Activated naive CD4-positive, alpha-beta T cell treated with anti-CD3 and anti-CD28 coated beads, Interleukin-2, amount 50 U/mL, for 16 hours (primary cell): ENCODE measurements around the gene RET.
A peak's percentile ranks its signal among the peaks of the same experiment; 100 is the strongest.
"Not testable (repeated sequence)": the region's sequence is repeated elsewhere in the genome, so short reads cannot be mapped to it uniquely, and the experiment has no call there.

Source experiments
- DNase-seq: peaks from one replicate; pipeline ENCODE4 v3.0.0-alpha.2; 2020

RET gene

DNA sequence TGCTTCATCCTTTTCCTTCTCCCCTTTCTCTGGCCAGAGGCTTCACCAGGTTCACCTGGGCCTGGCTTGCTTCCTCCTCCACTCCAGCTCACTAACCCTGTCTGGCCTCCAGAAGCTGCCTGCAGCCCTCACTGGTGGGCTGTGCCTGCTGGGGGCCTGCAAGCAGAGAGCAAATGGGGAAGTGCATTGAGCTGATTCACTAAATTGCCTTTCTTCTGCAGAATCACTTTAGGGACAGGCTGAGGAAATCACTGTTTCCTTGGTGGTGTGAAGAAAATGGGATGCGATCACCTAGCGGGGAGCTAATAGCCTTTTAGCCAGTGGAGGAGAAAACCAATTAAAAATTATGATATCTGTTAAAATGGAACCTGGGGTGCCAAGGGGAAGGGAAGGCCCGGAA lies 3.0 kb downstream of the RET start:
- DNase-seq: no peak

DNA sequence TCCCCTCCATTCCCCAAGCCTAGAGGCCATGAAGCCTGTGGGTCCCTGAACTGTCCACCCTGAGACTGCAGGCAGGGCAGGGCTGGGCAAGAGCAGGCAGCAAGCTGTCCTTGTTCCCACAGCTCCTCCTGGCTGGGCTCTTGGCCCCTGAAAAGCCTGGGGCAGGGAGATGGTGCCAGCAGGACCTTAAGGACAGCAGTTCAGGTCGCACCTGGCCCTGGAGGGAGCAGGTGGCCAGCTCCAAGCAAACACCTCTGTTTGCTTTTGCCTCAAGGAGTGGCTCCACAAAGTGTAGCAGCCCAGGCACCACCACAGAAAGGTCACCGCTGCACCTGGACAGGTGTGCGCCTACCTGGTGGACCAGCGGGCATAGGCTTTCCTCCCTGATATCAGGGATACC lies 5.2 kb downstream of the RET start:
- DNase-seq: no peak

DNA sequence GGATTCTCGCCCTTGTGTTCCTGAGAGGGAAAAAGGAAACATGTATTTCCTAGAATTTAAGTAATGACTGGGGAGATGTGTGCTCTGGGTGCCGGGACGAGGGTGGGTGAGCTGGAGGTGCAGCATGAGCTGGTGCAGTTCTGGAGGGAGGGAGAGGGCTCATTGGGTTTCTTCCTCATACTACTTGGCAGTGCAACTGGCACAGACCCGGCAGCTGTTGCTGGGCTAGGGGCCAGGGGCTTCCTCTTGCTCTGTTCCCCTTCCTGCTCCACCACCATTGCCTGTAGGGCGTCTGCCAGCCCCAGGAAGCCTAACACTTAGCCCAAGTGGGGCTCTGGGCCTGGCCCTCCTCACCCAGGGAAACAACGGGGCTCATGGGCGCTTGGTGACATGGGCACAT lies 5.9 kb downstream of the RET start:
- DNase-seq: no peak

DNA sequence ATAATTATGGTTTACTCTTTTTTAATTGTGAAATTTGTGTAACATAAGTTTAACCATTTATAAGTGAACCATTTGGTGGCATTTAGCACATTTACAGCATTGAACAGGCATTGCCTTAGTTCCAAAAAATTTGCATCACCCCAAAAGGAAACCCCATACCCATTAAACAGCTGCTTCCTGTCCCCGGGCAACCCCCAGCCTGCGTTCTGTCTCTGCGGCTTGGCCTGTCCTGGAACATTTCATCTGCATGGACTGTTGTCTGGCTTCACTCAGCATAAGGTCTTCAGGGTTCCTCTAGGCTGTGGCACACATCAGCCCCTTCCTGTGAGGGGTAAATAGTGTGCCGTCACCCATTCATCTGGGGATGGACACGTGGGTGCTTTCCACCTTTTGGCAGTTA lies 6.9 kb downstream of the RET start:
- DNase-seq: no peak

DNA sequence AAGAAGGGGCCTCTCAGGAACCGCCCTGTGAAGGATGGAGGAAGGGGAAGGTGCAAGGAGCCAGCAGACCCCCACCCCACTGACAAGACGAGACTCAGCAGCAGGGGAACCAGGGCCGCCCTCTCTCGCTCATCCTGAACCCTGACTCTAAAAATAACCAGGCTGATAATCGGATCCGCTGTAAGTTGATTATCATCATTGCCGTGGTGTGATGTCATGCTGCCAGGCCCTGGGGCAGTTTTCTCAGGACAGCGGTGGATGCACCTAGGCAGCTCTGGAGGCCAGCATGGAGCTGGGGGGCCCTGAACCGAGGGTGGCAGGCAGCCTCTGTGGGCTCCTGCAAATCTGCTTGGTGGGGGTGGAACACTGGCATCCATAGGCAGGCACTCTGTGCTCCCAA lies 7.9 kb downstream of the RET start:
- DNase-seq: no peak

DNA sequence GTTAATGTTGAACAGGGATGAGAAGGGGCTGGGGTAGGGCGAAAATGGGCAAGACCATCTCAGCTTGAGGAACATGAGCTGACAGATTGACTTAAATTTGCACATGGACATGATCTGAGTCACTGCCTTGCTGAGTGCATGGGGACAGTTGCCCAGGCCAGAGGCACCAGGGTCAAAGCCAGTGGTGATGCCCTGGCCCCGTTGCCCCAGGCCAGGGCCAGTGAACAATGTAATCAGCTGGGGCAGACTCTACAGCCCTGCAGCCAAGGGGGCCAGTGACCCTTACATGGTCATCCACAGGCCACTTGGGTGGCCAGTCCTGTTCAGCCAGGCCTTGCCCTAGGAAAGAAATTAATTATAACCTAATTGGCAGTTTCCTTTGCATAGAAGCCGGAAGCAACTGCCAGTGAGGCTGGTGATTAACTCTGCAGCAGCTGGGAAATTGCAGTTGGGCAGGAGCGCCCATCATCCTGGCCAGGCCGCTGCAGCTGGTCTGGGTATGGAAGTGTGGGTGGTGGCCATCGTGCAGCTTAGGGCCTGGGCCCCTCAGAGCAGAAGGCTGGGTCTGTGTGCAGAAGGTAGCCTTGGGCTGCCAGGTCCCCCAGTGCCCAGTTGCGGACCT lies 9.6 kb downstream of the RET start:
- no peak for DNase-seq

DNA sequence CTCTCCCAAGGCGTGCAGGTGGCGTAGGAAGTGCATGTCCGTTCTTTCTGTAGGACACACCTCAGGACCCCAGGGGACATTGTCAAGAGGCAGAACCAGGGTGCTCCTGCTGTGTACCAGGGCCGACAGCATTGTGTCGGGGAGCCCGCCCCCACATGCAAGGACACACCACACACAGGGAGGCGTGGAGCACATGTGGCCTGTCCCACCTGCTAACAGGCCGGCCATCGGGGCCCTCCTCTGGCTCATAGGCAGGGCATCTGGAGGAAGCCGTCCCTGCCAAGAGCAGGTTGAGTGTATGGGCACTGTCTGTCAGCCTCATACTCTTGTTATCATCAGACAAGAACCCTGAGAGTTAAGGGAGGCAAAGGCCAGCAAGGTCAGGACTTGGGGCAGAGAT lies 12.7 kb downstream of the RET start:
- no peak for DNase-seq

DNA sequence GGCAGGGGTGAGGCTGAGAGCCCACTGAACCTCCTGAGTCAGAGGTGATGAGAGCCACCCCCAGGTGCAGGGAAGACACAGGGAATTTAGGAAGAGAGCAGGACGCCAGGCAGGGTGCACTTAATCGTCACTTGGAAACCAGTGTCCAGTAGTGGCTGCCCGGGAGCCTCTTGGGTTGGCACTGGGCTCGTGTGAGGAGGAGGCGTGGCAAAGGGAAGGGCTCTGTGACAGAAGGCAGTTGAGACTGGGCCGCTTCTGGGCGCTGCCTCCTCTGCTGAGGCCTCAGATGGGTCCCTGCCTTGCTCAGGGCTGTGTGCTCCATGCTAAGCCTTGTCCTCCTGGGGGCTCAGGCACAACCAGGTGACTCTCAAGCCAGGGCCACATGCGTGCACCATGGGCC lies 13.3 kb downstream of the RET start:
- no peak for DNase-seq

DNA sequence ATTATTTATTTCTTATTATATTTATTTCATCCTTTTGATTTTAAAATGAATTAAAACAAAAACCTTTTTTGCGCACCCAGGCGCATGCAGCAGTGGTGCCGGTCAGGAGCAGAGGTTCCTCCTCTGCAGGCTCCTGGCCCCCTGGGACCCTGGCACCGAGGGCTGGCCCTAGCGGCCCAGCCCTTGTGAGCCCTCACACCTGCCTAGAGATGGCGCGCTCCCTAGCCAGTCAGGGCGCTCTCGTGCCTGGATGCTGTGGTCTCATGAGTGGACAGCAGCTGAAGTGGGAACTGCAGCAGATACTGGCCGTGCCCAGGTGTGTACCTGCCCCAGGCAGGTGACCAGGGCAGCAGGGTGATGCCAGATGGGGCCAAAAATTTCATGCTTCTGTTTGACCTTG lies 13.8 kb downstream of the RET start:
- DNase-seq: no peak

DNA sequence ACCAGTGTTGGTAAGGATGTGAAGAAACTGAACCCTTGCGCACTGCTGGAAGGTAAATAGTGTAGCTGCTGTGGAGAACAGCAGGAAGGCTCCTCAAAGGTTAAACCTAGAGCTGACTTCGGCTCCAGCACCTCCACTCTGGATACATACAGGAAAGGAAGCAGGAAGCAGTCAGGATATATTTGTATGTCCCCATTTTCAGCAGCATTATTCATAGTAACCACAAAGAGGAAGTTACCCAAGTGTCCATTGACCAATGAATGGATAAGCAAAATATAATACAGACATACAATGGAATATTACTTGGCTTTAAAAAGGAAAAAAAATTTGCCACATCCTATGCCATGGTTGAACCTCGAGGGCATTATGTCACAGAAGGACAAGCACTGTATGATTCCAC lies 15.0 kb downstream of the RET start:
- no peak for DNase-seq

DNA sequence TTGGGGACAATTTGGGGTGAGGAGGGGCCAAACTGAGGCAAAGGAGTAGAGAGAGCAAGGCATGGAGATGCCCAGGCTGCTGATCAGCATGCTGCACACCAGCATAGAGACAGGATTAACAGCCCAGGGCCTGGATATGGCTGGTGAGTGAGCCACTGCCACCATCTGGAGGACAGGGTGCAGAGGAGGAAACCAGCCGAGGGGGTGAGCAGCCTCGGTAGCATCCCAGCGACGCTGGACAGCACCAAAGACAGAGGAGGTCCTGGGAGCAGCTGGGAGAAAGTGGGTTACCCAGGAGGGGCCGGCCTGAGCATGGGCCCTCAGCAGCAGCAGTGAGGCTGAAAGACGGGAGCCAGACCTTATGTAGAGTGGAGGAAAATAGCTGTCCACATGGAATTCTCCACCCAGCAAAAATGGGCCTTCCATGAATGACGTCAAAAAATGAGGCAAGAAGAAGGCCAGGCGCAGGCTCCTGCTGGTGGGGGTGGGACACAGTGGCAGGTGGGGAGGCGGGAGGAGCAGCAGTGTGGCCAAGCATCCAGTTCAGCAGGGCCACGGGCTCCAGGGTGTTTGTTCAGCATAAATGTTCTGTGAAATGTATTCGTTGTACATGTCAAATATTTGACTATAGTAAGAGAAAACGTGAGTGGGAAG lies 16.7 kb downstream of the RET start:
- no peak for DNase-seq

DNA sequence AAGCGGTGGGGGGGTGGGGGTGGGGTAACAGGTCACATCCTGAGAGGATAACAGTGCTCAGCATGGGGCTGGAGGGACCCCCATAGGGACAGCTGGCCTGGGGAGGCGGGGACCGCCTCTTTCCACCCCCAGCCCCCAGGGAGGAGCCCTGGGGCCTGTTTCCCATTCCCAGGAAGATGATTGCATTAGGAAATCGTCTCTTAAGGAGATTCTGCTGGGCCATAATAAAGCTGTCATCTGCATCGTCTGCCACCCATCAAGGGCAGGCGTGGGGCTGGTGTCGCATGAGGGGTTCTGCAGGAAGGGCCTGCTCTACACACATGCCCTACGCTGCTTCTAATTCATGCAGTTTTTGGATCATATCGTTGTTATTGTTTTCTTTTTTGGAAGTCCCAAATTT lies 17.2 kb downstream of the RET start:
- DNase-seq: no peak

DNA sequence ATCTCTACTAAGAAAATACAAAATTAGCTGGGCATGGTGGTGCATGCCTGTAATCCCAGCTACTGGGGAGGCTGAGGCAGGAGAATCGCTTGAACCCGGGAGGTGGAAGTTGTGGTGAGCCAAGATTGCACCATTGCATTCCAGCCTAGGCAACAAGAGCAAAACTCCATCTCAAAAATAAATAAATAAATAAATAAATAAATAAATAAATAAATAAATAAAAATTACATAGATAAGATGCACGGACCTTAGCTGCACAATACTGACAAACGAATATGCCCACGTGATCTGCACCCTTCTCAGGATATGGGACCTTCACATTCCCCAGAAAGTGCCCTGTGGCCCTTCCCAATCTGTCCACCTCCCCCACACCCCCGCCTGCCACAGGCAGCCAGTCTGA lies 22.5 kb downstream of the RET start:
- not testable (repeated sequence) for DNase-seq

DNA sequence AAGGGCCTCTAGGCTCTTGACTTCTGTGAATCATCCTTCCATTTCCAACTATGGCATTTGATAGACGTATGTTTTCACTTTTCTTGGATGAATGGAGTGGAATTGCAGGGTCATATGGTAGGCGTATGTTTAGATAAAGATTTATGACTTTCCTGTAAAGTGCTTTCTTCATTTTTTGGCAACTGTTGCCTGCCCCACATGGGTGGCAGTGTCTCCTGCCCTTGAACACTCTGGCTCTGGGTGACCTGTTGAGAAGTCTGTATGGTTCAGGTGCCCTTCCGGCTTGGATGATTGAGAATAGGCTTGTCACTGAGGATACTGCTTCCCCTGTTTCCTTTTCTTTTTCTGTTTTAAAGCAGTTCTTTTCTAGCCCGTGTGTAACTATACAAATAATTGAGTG lies 23.1 kb downstream of the RET start:
- DNase-seq: no peak

DNA sequence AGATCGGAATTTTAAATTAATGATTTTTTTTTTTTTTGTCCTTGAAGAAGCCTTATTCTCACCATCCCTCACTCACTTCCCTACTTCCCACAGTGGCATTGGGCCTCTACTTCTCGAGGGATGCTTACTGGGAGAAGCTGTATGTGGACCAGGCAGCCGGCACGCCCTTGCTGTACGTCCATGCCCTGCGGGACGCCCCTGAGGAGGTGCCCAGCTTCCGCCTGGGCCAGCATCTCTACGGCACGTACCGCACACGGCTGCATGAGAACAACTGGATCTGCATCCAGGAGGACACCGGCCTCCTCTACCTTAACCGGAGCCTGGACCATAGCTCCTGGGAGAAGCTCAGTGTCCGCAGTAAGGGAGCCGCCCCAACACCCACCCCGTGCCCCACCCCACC lies 23.5 kb downstream of the RET start:
- no peak for DNase-seq

DNA sequence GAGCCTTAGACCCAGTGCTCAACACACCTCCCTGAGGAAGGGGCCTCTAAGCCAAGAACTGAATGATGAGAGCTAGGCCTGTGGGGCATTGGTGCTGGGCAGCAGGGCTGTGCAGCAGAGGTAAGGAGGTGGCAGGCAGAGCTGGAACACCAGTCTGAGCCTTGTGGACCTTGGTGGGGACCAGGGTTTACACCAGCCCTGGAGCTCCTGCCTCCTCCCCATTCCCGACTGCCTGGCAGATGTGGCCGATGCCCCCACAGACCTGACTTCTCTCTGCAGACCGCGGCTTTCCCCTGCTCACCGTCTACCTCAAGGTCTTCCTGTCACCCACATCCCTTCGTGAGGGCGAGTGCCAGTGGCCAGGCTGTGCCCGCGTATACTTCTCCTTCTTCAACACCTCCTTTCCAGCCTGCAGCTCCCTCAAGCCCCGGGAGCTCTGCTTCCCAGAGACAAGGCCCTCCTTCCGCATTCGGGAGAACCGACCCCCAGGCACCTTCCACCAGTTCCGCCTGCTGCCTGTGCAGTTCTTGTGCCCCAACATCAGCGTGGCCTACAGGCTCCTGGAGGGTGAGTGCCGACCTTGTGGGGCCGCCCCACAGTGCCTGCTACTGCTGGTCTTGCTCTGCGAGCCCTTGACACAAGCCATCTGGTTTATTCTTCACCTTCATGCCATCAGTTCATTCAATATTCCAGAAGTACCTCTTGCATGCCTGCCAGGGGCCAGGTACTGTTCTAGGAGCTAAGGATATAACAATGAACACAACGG lies 25.4 kb downstream of the RET start:
- DNase-seq: no peak

DNA sequence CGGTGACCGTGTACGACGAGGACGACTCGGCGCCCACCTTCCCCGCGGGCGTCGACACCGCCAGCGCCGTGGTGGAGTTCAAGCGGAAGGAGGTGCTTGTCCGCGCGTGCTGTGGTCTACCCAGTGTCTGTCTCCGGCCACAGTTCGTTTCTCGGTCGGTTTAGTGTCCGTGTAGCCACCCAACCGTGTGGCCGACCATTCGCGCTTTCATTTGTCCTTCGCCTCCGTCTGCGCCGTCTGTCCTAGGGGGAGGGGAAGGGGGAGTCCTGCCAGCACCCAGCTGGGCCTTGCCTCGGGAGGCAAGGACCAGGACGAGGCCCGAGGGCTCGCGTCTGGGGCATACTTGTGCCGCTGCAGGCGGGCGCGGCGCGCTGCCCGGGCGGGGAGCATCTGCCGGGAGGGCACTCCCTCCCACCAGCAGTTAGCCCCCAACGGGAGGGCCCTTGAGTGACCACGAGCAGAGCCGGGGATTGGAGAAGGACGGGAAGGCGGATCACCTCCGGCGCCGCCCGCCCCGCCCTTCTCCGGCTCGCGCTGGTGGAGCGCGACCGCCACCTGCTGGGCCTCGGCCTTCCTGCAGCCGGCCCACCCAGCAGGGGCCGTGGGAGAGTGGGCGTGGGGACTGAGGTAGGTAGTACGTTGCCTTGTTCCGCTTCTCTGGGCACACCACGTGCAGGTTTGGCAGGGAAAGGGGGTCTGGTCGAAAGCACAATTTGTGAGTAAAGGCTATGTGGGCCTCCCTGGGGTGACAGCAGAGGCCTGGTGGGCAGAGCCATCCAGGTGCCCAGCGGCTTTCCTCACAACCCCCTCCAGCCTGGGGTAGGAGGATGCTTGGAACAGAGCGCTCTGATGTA lies 28.5 kb downstream of the RET start:
- peak; percentile 82 for DNase-seq

DNA sequence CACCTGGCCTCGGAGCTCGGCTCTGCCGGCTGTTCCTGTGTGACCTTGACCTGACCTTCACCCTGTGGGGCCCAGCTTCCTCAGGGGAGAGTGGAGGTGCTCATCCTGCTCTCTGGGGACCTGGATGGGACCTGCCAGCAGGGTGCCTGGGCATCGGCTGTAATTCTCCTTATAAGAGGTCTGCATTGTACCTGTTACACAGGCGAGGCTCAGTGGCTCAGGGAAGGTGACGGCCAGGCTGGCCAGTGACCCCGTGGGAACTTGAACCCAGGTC lies 29.0 kb downstream of the RET start:
- DNase-seq: no peak

DNA sequence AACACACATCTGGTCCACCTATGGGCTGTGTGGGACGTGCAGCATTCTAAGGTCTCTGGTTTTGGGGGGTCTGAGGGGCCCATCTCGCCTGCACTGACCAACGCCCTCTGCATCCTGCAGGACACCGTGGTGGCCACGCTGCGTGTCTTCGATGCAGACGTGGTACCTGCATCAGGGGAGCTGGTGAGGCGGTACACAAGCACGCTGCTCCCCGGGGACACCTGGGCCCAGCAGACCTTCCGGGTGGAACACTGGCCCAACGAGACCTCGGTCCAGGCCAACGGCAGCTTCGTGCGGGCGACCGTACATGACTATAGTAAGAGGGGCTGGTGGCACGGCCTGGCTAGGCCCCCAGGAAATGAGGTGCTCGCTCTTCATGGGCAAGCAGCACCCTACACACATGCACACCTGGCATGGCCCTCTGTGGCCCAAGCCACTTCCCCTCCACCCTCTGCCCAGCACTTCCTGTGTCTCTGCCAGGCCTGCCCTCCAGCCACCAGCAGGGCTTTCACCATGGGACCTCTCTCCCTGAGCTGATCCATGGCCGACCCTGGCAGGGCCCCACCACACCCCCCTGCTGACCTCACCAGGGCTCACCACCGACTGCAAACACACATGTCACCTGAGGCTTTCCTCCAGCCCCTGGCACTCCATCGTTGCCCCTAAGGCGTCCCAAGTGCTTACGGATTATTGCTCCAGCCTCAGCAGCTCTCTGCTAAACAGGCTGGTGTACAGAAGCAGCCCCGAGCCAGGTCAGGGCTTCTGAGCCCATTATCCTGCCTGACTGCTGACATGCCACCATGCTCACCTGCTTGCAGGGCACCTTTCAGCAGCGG lies 29.6 kb downstream of the RET start:
- no peak for DNase-seq

DNA sequence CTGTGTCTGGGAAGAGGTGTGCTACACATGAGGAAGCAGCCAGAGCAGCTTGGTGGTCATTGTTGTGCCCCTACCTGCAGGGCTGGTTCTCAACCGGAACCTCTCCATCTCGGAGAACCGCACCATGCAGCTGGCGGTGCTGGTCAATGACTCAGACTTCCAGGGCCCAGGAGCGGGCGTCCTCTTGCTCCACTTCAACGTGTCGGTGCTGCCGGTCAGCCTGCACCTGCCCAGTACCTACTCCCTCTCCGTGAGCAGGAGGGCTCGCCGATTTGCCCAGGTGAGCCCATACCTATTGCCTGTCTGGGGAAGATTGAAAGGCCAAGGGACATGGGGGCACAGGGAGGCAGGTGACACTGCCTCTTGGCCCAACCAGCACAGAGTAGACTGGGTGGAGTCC lies 32.1 kb downstream of the RET start:
- DNase-seq: no peak

DNA sequence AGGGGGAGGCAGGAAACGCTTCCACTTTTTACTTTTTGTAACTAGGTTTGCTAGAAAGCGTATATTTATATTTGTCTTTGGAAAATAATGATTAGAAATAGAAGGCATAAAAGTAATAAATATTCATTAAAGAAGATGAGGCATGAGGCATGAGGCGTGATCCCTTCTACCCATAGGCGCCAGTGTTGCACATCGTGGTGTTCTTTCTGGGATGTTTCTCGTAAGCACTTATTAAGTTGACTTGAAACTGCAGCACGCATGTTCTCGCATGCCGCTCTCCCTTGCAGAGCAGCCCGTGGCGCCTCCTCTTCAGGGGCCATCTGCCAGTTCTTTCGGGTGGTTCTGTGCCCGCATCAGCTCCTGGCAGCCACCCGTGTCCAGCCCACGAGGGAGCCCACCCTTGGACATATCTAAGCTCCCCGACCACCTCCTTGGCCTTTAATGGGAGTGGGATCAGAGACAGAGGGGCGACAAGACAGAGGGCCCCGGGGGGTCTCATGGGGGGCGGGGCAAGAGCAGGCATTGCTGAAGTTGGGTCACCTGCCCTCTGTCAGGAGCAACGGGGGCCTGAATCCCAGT lies 32.9 kb downstream of the RET start:
- DNase-seq: no peak

DNA sequence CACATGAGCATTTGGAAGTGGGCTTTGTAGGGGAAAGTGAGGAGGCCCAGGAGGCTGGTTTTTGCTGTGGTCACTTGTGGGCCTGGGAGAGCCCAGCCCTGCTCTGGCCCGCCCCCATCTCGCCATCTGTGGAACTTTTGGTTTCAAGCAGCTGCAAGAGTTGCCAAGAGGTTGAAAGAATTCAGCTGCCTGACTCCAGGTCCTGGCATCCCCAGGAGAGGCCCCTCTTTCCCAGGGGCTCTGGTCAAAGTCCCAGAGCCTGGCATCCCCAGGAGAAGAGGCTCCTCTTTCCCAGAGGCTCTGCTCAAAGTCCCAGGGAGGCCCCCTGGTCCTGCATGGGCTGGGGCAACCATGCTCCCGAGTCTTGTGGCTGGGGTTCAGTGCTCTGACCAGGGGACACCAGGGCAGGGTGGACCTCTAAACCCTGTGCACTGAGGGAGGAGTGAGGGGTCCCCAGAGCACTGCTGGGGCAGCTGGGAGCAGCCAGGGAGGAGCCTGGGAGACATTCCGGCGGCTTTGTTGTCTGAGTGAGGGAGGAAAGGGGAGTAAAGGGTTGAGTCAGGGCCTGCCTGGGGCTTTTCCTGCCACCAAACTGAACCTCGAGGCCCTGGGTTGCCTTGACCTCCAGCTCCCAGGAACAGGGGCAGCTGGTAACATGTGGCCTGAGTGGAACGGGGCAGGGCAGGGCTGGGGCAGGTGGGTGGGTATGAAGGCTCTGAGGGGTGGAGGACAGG lies 33.6 kb downstream of the RET start:
- DNase-seq: no peak
